Measurements from ENCODE around the gene PDE1A.

PDE1A gene

DNA sequence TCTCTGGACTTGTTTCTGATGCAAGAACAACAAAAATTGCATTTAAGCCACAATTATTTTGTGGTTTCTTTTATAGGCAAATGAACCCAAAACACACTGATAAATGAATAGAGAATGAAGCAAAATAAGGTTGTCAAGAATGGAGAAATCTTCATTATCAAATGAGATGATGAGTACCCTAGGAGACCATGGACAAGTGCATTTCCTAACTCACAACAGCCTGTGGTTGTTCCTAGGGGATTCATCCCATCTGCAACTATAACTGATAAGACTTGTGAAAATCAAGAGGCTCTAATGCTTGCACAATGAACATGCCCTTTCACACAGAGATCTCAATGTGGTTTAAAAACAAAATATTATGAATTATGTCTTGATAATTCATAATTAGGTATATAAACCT, 159.9 kb downstream of the PDE1A start:
- peak; percentile 31 for DNase-seq

GRCh38 chr2:182265718-182266117, 161.1 kb downstream of the PDE1A start:
- no peak for DNase-seq

- no peak for DNase-seq
Observed at GRCh38 chr2:182261860-182262387, 164.9 kb downstream of the PDE1A start.

- peak; percentile 21 for DNase-seq
Observed at GRCh38 chr2:182259629-182260150, 167.1 kb downstream of the PDE1A start.

DNA sequence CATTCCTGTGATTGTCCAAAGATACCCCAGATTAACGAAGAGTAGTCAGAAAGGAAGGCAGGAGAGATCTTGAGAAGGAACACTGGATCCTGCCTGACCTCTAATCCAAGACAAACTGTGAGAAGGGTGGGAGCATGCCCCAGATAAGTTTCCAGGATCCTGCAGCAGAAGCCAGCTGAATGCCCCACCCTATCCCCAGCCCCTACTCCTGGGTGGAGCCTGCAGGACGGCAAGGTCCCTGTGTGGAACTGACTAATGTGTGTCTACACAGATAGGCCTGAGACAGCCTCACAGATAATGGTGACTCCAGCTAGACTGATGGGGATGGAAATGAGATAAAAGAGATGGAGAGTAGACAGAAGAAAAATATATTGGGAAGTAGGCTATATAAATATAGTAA, 174.3 kb downstream of the PDE1A start:
- DNase-seq: no peak

DNA sequence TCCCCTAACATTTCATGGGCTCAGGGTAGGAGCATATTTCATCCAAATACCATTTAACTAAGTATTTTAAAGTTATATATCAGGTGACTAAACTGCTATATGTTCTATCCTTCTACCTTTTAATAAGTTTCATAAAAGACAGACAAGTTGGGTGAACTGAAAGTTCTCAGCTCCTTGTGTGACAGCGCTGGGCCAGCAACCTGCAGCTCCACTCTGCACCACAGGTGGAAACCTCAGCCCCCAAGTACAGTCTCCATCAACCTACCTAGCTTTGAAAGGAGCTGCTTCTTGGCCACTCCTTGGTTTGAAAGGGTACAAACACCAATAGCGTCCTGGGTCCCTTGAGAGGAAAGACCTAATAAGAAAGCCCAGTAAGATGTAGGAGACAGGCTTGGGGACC, 177.9 kb downstream of the PDE1A start:
- no peak for DNase-seq

DNA sequence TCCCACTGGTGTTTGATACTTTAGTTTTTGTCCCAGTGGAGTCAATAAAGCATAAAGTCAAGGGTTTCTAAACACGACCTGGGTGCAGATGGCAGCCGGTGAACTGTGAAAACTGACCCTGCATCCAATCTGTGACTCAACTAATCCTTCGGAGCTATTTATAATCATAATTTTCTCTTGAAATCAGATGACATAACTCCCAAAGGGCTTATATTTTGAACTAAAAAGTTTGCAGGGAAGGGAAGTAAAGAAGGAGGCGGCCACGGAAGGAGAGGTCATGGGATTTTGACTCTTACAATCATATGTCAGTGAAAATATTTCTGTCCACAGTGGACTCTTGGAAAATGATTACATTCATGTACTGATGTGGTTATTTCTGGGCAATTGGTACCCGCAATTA, 178.5 kb downstream of the PDE1A start:
- DNase-seq: no peak

- no peak for DNase-seq
Observed at GRCh38 chr2:182247831-182248230, 179.0 kb downstream of the PDE1A start.

GRCh38 chr2:182245963-182246362, 180.9 kb downstream of the PDE1A start:
- DNase-seq: no peak

GRCh38 chr2:182242609-182243008, 184.2 kb downstream of the PDE1A start:
- DNase-seq: no peak

- DNase-seq: peak; percentile 4
Observed at GRCh38 chr2:182241936-182242335, 184.9 kb downstream of the PDE1A start.

- peak; percentile 10 for DNase-seq
Observed at GRCh38 chr2:182240862-182241371, 185.9 kb downstream of the PDE1A start.

DNA sequence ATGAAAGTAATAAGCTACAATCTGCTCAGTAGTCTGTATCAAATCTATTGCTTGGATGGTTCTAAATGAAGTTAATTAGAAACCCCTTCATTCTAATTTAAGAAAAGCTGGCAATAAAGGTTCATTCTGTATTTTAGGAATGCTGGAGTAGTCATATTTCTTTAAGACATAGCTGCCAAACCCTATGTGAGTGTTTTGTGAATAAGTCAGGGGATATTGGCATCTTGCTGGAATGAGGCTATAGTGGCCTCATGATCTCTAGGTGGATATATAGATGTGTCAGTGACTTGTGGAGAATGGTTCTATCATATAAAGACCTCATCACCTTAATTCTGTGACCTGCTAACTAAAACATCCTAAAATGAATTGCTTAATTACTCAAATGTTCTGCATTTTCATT, 196.3 kb downstream of the PDE1A start:
- DNase-seq: peak; percentile 37

- peak; percentile 8 for DNase-seq
Observed at GRCh38 chr2:182229297-182229696, 197.5 kb downstream of the PDE1A start.

DNA sequence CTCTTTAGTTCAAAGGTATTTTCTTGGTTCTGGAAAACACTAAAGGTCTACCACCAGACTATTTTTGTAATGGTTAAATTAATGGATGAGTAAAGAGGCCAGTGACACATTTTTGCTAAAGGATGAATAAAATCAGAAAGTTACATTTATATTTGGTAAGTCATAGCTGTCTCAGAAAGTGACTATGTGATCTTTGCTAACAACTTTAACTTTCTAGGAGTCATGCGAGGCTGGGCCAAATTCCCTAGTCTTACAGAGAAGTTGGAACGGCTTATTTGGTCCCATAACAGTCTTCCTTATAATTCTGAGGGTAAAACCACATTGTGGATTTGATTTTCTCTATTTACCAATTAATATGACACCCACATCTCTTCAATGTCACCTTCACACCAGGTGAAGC, 198.1 kb downstream of the PDE1A start:
- peak; percentile 44 for DNase-seq

DNA sequence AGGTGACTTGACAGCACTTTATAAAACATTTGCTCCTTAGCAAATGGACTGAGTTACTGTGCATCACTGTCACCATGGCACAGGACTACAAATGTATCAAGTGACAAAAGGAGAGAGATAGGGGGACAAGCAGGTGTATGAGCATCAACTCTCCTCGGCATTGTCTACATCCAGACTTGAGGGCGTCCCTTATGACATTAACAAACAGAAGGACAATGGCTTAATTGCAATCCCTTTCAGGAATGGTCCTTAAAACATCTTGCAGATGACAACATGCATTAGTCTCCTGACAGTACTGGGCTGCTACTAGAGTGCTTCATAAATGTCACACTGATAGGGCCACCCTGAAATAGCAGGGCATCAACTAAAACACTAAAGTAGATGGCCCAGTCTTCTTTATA, 198.8 kb downstream of the PDE1A start:
- DNase-seq: no peak

DNA sequence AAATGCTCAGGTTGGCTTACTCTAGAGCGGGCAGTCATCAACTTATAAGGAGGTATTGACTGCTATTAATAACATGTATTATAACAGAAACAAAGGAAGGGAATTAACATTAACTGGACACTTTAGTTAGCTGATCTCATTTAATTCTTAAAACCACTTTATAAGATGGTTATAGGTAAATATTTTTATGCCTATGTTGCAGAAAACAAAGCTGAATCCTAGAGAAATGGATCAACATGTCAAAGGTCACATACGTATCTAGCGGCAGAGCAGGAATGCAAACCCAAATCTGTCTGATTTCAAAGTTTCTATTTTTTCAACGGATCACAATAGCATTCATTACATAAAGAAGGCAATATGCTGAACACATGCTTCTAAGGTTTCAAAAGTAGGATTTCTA, 200.0 kb downstream of the PDE1A start:
- DNase-seq: no peak

DNA sequence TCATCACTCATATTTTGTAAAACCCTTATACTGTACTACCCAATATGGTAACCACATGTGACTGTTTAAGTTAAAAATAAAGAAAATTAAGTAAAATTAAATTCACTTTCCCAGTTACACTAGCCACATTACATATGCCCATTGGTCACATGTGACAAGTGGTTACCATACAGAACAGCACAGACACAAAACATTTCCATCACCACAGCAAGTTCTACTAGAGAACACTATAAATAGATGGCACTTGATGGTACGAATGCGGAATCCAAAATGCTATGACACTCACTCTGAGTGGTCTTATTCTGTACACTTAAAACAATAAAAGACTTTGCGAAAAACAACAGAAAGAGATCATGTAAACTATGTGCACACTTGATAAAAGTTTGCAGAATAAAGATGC, 202.2 kb downstream of the PDE1A start:
- DNase-seq: no peak

DNA sequence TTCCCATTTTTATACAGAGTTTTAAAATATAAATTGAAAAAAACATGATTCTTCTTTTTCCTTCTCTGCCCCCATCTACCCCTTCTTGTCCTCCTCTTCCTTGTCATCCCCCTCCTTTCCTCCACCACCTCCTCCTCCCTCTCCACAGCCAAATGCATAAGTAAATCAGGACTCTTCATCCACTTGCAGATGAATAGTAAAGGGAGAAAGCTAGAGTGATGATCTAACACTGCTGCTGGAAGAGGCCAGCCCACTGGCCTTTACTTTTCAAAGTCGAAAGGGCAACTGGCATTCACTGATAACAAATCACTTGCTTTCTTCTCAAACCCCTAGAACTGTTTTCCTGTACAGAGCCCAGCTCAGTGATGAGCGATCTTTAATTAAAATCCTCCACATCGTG, 205.8 kb downstream of the PDE1A start:
- DNase-seq: no peak

- no peak for DNase-seq
Observed at GRCh38 chr2:182220335-182220734, 206.5 kb downstream of the PDE1A start.

GRCh38 chr2:182210669-182211068, 216.2 kb downstream of the PDE1A start:
- DNase-seq: no peak

DNA sequence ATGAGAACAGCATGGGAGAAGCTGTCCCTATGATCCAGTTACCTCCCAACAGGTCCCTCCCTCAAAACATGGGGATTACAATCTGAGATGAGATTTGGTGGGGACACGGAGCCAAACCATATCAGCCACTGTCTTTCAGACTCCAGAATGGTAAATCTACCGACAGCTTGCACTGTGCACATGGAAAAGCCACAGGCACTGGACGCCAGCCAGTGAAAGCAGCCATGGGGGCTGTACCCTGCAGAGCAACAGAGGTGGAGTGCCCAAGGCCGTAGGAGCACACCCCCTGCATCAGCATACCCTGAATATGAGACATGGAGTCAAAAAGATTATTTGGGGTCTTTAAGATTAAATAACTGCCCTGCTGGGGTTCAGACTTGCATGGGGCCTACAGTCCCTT, 218.4 kb downstream of the PDE1A start:
- no peak for DNase-seq

GRCh38 chr2:182207049-182207746, 219.6 kb downstream of the PDE1A start:
- no peak for DNase-seq

GRCh38 chr2:182197529-182197928, 229.3 kb downstream of the PDE1A start:
- no peak for DNase-seq
